Vagina (tissue), 2 donors: Measurements from ENCODE around the gene RASSF1.

Experiments used
- POLR2A ChIP-seq, 2 donors: fragments of 450-650 bp; IDR thresholded peaks; one replicate each; pipeline ENCODE4 v1.6.1; 2017; ENCODE audit warnings: antibody characterized with exemption in 2 of 2, mild to moderate bottlenecking in 2 of 2, moderate library complexity in 2 of 2
- TF ChIP-seq, protein P1 (sequence below), 3 experiments: fragments of 450-650 bp in 2 of 3; fragments of 200-600 bp in 1 of 3; sonication (generic) in 1 of 3; IDR thresholded peaks; one replicate each; pipeline ENCODE4 v1.5.1; 2017 to 2019; ENCODE audit warnings: antibody characterized with exemption in 3 of 3, mild to moderate bottlenecking in 2 of 3, moderate library complexity in 2 of 3

DNA sequence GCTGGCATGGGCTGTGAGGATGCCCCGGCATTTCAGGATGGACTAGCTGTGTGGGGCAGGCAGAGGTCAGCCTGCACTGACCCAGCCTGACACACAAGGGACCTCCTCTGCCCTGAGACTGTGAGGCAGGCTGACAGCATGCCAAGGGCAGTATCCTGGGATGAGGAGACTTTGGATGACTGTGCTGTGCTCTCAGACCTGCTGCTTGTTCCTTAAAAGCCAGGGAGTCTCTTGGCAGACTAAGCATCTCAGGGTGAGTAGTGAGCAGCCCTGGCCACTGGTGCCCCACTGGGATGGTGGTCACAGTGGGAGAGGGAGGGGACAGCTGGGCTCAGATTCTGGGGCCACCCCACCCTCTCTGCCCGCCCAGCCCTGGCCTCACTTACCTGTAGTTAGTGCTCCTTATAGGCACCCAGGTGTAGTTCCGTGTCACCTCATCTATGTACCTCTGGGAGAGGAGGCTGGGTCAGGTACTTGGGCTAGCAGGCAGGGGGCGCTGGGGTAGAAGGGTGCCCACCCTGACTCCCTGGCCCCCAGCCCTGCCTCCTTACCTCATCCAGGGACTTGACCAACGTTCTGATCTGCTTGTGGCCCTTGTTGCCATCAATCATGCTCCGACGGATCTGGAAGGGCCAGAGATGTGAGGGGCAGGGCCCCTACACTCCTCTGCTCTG is 34.8 kb upstream of the RASSF1 start:
- TF ChIP-seq, protein P1, sequence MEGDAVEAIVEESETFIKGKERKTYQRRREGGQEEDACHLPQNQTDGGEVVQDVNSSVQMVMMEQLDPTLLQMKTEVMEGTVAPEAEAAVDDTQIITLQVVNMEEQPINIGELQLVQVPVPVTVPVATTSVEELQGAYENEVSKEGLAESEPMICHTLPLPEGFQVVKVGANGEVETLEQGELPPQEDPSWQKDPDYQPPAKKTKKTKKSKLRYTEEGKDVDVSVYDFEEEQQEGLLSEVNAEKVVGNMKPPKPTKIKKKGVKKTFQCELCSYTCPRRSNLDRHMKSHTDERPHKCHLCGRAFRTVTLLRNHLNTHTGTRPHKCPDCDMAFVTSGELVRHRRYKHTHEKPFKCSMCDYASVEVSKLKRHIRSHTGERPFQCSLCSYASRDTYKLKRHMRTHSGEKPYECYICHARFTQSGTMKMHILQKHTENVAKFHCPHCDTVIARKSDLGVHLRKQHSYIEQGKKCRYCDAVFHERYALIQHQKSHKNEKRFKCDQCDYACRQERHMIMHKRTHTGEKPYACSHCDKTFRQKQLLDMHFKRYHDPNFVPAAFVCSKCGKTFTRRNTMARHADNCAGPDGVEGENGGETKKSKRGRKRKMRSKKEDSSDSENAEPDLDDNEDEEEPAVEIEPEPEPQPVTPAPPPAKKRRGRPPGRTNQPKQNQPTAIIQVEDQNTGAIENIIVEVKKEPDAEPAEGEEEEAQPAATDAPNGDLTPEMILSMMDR (IDR thresholded peaks at IDR 0.05): no peak
- no peak for TF ChIP-seq POLR2A (IDR thresholded peaks at IDR 0.05)
